ENCODE measurements around the gene PON2. TPM values are rescaled to one million over a fixed set of nuclear protein-coding genes. Genes with fewer than 3 reads are reported as not detected.

The PON2 gene
- total RNA-seq, 1 experiment from 2014 or later = 21.4 TPM

GRCh38 chr7:95436407-95436806, 1.6 kb upstream of the PON2 start (continued):
- TF ChIP-seq IRF1 (CRISPR knock-in tag; IDR thresholded peaks at IDR 0.05) = no peak
- no peak for TF ChIP-seq ZNF138 (CRISPR knock-in tag; conservative IDR thresholded peaks at IDR 0.05)
- TF ChIP-seq ZNF671 (CRISPR knock-in tag; IDR thresholded peaks at IDR 0.05) = no peak
- no peak for TF ChIP-seq FOXJ3 (CRISPR knock-in tag; IDR thresholded peaks at IDR 0.05; ENCODE audit: borderline replicate concordance)

- Mint-ChIP-seq H3K27ac (peak overlapping the region; percentile 90), H3K9me3 (no peaks in the 10 kb centered on the region), H3K27me3 (ENCODE audit: low read depth) (no peaks in the 10 kb centered on the region), H3K4me1 (peaks cover 7% of the 10 kb centered on the region), H3K4me3 (peak overlapping the region; percentile 88), H3K36me3 (no peaks in the 10 kb centered on the region)
- POLR2A ChIA-PET = interaction anchor here (0.7 to 2.3 kb wide), 2 partner anchors 39 to 697 kb away, joined by 3 to 6 read pairs; partner anchors contain the start of gene PON3
- ATAC-seq (no peak; the same call in 1 of the 2 replicates), DNase-seq (ENCODE audit: low spot score) (no peak)
- no peak for TF ChIP-seq MLX (CRISPR knock-in tag; IDR thresholded peaks at IDR 0.05)
- TF ChIP-seq ZNF121 (CRISPR knock-in tag; IDR thresholded peaks at IDR 0.05) = peak; percentile 99
- CTCF ChIA-PET = interaction anchor here (0.7 to 2.1 kb wide), 4 partner anchors 22 to 405 kb away, joined by 3 to 12 read pairs (median 3); partner anchors contain the start of gene PON3
These were observed 573 bp upstream of the PON2 start for GRCh38 chr7:95435422-95435780.

- Mint-ChIP-seq H3K4me3 (peak overlapping the region; percentile 88), H3K27me3 (ENCODE audit: low read depth) (no peaks in the 10 kb centered on the region), H3K9me3 (peaks cover 5% of the 10 kb centered on the region; the same call in 1 of the 2 replicates), H3K36me3 (peaks cover 5% of the 10 kb centered on the region), H3K4me1 (peaks cover 7% of the 10 kb centered on the region), H3K27ac (peak overlapping the region; percentile 51)
- ATAC-seq = no peak
- DNase-seq (ENCODE audit: low spot score) = no peak
- TF ChIP-seq CBFB (CRISPR knock-in tag; IDR thresholded peaks at IDR 0.05; ENCODE audit: low read depth) = no peak
- TF ChIP-seq RELA (CRISPR knock-in tag; IDR thresholded peaks at IDR 0.05; ENCODE audit: borderline replicate concordance) = no peak
- peak; percentile 91 for TF ChIP-seq ZNF121 (CRISPR knock-in tag; IDR thresholded peaks at IDR 0.05)
- TF ChIP-seq NR1H2 (CRISPR knock-in tag; IDR thresholded peaks at IDR 0.05) = no peak
- no peak for TF ChIP-seq NFE2L1 (CRISPR knock-in tag; IDR thresholded peaks at IDR 0.05)
- no peak for TF ChIP-seq FOXK1 (CRISPR knock-in tag; IDR thresholded peaks at IDR 0.05)
- no peak for TF ChIP-seq ZNF671 (CRISPR knock-in tag; IDR thresholded peaks at IDR 0.05)
- no peak for TF ChIP-seq ZNF219 (CRISPR knock-in tag; IDR thresholded peaks at IDR 0.05; ENCODE audit: borderline replicate concordance)
- TF ChIP-seq ERG (CRISPR knock-in tag; IDR thresholded peaks at IDR 0.05) = no peak
- TF ChIP-seq ETV6 (CRISPR knock-in tag; IDR thresholded peaks at IDR 0.05) = no peak
- TF ChIP-seq GTF2I (CRISPR knock-in tag; conservative IDR thresholded peaks at IDR 0.05) = peak; percentile 22; the same call in 1 of the 2 replicates
- ChIA-PET CTCF (interaction anchor here (2.1 kb wide), 1 partner anchor 38 kb away, joined by 12 read pairs; the partner anchor contains the start of gene PON3), POLR2A (interaction anchor here (2.3 kb wide), 1 partner anchor 37 kb away, joined by 6 read pairs; the partner anchor contains the start of gene PON3)
These were observed 774 bp downstream of the PON2 start for GRCh38 chr7:95433952-95434556.

- CTCF ChIA-PET = no interaction called here
- Mint-ChIP-seq H3K4me1 (peaks cover 10% of the 10 kb centered on the region), H3K4me3 (no peak overlapping the region), H3K36me3 (peaks cover 5% of the 10 kb centered on the region), H3K27ac (no peak overlapping the region), H3K9me3 (peaks cover 5% of the 10 kb centered on the region; the same call in 1 of the 2 replicates), H3K27me3 (ENCODE audit: low read depth) (no peaks in the 10 kb centered on the region)
- POLR2A ChIA-PET = no interaction called here
- ATAC-seq (no peak), DNase-seq (ENCODE audit: low spot score) (no peak)
- TF ChIP-seq TEAD1 (CRISPR knock-in tag; IDR thresholded peaks at IDR 0.05) (no peak), MAX (CRISPR knock-in tag; IDR thresholded peaks at IDR 0.05) (no peak), NR2C2 (CRISPR knock-in tag; IDR thresholded peaks at IDR 0.05) (no peak), GABPB1 (CRISPR knock-in tag; IDR thresholded peaks at IDR 0.05) (no peak), NR1H2 (CRISPR knock-in tag; IDR thresholded peaks at IDR 0.05) (no peak), ERG (CRISPR knock-in tag; IDR thresholded peaks at IDR 0.05) (no peak), PREB (CRISPR knock-in tag; IDR thresholded peaks at IDR 0.05; ENCODE audit: borderline replicate concordance) (no peak), PRRX2 (CRISPR knock-in tag; IDR thresholded peaks at IDR 0.05) (no peak), USF1 (CRISPR knock-in tag; IDR thresholded peaks at IDR 0.05) (no peak), E2F1 (CRISPR knock-in tag; IDR thresholded peaks at IDR 0.05) (no peak)
These were observed 1.7 kb downstream of the PON2 start for GRCh38 chr7:95433129-95433528.
